Astrocyte (in vitro differentiated cells and primary cell): ENCODE data around the gene GSG1L. TPM values are rescaled to one million over a fixed set of nuclear protein-coding genes. Genes with fewer than 3 reads are reported as not detected.

Experiments used
- DNase-seq: peaks from one replicate; pipeline ENCODE4 v3.0.0-alpha.2; 2010; ENCODE audit warnings: low read depth
- FAIRE-seq: peaks from 2 replicates; lab custom pipeline; 2011; peaks lifted over from hg19 to GRCh38; lab: Jason Lieb, UNC
- H2AFZ ChIP-seq: 2 replicates; pipeline ENCODE4 v1.6.0; 2012; ENCODE audit warnings: low read depth, low read length, inconsistent platforms
- H3K27ac ChIP-seq: 2 replicates; pipeline ENCODE4 v1.5.1; 2011; ENCODE audit warnings: low read depth, low read length, inconsistent platforms
- H3K27me3 ChIP-seq: 2 replicates; pipeline ENCODE4 v1.6.0; 2011; ENCODE audit warnings: low read length, inconsistent platforms; ENCODE audit not compliant: insufficient read depth
- H3K36me3 ChIP-seq: 2 replicates; pipeline ENCODE4 v1.5.1; 2011; ENCODE audit warnings: low read length, inconsistent platforms; ENCODE audit not compliant: insufficient read depth
- H3K4me1 ChIP-seq: 2 replicates; pipeline ENCODE4 v1.5.1; 2011; ENCODE audit warnings: low read length, inconsistent platforms; ENCODE audit not compliant: insufficient read depth
- H3K4me2 ChIP-seq: 2 replicates; pipeline ENCODE4 v1.6.0; 2012; ENCODE audit warnings: low read length, inconsistent platforms
- H3K4me3 ChIP-seq: 2 replicates; pipeline ENCODE4 v1.5.1; 2011; ENCODE audit warnings: low read depth, mild to moderate bottlenecking, low read length, inconsistent platforms; ENCODE audit not compliant: insufficient read depth
- H3K79me2 ChIP-seq: 2 replicates; pipeline ENCODE4 v1.6.0; 2012; ENCODE audit warnings: mild to moderate bottlenecking, low read length, inconsistent platforms; ENCODE audit not compliant: insufficient read depth
- H3K9ac ChIP-seq: 2 replicates; pipeline ENCODE4 v1.6.0; 2012; ENCODE audit warnings: mild to moderate bottlenecking, low read length, inconsistent platforms
- H3K9me3 ChIP-seq: 2 replicates; pipeline ENCODE4 v1.5.1; 2012; ENCODE audit warnings: low read depth, mild to moderate bottlenecking, low read length, inconsistent platforms; ENCODE audit not compliant: insufficient read depth
- H4K20me1 ChIP-seq: 2 replicates; pipeline ENCODE4 v1.6.0; 2012; ENCODE audit warnings: low read length, inconsistent platforms; ENCODE audit not compliant: insufficient read depth
- H3K27ac Mint-ChIP-seq: one replicate; pipeline ENCODE4 v1.8.0; 2021; ENCODE audit warnings: mild to moderate bottlenecking, mixed read lengths; ENCODE audit not compliant: unreplicated experiment
- H3K27me3 Mint-ChIP-seq: one replicate; pipeline ENCODE4 v1.8.0; 2021; ENCODE audit warnings: low read depth, mixed read lengths; ENCODE audit not compliant: unreplicated experiment
- H3K36me3 Mint-ChIP-seq: one replicate; pipeline ENCODE4 v1.8.0; 2021; ENCODE audit warnings: low read depth, mixed read lengths; ENCODE audit not compliant: unreplicated experiment
- H3K4me1 Mint-ChIP-seq: one replicate; pipeline ENCODE4 v1.8.0; 2021; ENCODE audit warnings: low read depth, mixed read lengths; ENCODE audit not compliant: unreplicated experiment
- H3K4me3 Mint-ChIP-seq: one replicate; pipeline ENCODE4 v1.8.0; 2021; ENCODE audit warnings: mild to moderate bottlenecking, moderate library complexity, mixed read lengths; ENCODE audit not compliant: unreplicated experiment
- H3K9me3 Mint-ChIP-seq: one replicate; pipeline ENCODE4 v1.8.0; 2021; ENCODE audit warnings: mild to moderate bottlenecking, mixed read lengths; ENCODE audit not compliant: unreplicated experiment
- CTCF ChIP-seq: IDR thresholded peaks from 2 replicates; pipeline ENCODE4 v1.5.1; 2011; ENCODE audit warnings: low read depth, mild to moderate bottlenecking, inconsistent platforms, low read length, moderate library complexity; ENCODE audit not compliant: insufficient read depth
- EZH2 ChIP-seq: IDR thresholded peaks from 2 replicates; pipeline ENCODE4 v1.6.1; 2012; ENCODE audit warnings: mild to moderate bottlenecking, low read length, inconsistent platforms; ENCODE audit not compliant: insufficient read depth
- total RNA-seq: library from RNA; stranded (reverse); gene quantifications from 2 replicates; pipeline ENCODE4 v1.2.1, GENCODE V29; 2021

The GSG1L gene
- total RNA-seq, 1 donor from 2014 or later: not detected

GRCh38 chr16:27827765-27828164 lies 235.7 kb downstream of the GSG1L start:
- Mint-ChIP-seq H3K4me1 (no peaks in the 10 kb centered on the region), H3K36me3 (no peaks in the 10 kb centered on the region), H3K4me3 (no peak overlapping the region), H3K9me3 (peaks cover 15% of the 10 kb centered on the region), H3K27me3 (peaks cover 53% of the 10 kb centered on the region), H3K27ac (no peak overlapping the region)
- Histone ChIP-seq H2AFZ (no peak overlapping the region), H3K79me2 (no peaks in the 10 kb centered on the region), H3K36me3 (no peaks in the 10 kb centered on the region), H3K9ac (no peak overlapping the region), H3K4me2 (no peak overlapping the region), H3K27ac (no peak overlapping the region), H4K20me1 (no peaks in the 10 kb centered on the region), H3K4me3 (no peak overlapping the region), H3K27me3 (peaks cover 9% of the 10 kb centered on the region), H3K9me3 (peaks cover 4% of the 10 kb centered on the region), H3K4me1 (no peaks in the 10 kb centered on the region)
- no peak for TF ChIP-seq EZH2
- TF ChIP-seq CTCF: no peak
- no peak for FAIRE-seq
- no peak for DNase-seq

GRCh38 chr16:27826893-27827289 lies 236.6 kb downstream of the GSG1L start:
- H3K9ac ChIP-seq: no peak overlapping the region
- no peak overlapping the region for H3K27ac Mint-ChIP-seq
- H3K79me2 ChIP-seq: no peaks in the 10 kb centered on the region
- H3K4me1 ChIP-seq: no peaks in the 10 kb centered on the region
- H3K9me3 Mint-ChIP-seq: peaks cover 14% of the 10 kb centered on the region
- H3K9me3 ChIP-seq: peaks cover 4% of the 10 kb centered on the region
- H3K4me3 ChIP-seq: no peak overlapping the region
- H2AFZ ChIP-seq: no peak overlapping the region
- TF ChIP-seq EZH2 (no peak), CTCF (no peak)
- H3K36me3 ChIP-seq: no peaks in the 10 kb centered on the region
- no peak overlapping the region for H3K27ac ChIP-seq
- FAIRE-seq (no peak), DNase-seq (no peak)
- H3K27me3 Mint-ChIP-seq: peaks cover 54% of the 10 kb centered on the region
- H3K36me3 Mint-ChIP-seq: no peaks in the 10 kb centered on the region
- no peak overlapping the region for H3K4me2 ChIP-seq
- no peak overlapping the region for H3K4me3 Mint-ChIP-seq
- H3K27me3 ChIP-seq: peaks cover 7% of the 10 kb centered on the region
- no peaks in the 10 kb centered on the region for H4K20me1 ChIP-seq
- H3K4me1 Mint-ChIP-seq: no peaks in the 10 kb centered on the region

- Histone ChIP-seq H3K27me3 (peaks cover 7% of the 10 kb centered on the region), H3K4me3 (no peak overlapping the region), H3K9ac (no peak overlapping the region), H3K27ac (no peak overlapping the region), H3K4me2 (no peak overlapping the region), H3K4me1 (no peaks in the 10 kb centered on the region), H3K79me2 (no peaks in the 10 kb centered on the region), H3K9me3 (peaks cover 4% of the 10 kb centered on the region), H3K36me3 (no peaks in the 10 kb centered on the region), H2AFZ (no peak overlapping the region), H4K20me1 (no peaks in the 10 kb centered on the region)
- Mint-ChIP-seq H3K9me3 (peaks cover 13% of the 10 kb centered on the region), H3K27me3 (peaks cover 49% of the 10 kb centered on the region), H3K27ac (no peak overlapping the region), H3K4me3 (no peak overlapping the region), H3K4me1 (no peaks in the 10 kb centered on the region), H3K36me3 (no peaks in the 10 kb centered on the region)
- DNase-seq (no peak), FAIRE-seq (no peak)
- TF ChIP-seq CTCF (no peak), EZH2 (no peak)
These were observed 237.2 kb downstream of the GSG1L start for GRCh38 chr16:27826081-27826892.
